Measurements from ENCODE around the gene INF2.

DNA sequence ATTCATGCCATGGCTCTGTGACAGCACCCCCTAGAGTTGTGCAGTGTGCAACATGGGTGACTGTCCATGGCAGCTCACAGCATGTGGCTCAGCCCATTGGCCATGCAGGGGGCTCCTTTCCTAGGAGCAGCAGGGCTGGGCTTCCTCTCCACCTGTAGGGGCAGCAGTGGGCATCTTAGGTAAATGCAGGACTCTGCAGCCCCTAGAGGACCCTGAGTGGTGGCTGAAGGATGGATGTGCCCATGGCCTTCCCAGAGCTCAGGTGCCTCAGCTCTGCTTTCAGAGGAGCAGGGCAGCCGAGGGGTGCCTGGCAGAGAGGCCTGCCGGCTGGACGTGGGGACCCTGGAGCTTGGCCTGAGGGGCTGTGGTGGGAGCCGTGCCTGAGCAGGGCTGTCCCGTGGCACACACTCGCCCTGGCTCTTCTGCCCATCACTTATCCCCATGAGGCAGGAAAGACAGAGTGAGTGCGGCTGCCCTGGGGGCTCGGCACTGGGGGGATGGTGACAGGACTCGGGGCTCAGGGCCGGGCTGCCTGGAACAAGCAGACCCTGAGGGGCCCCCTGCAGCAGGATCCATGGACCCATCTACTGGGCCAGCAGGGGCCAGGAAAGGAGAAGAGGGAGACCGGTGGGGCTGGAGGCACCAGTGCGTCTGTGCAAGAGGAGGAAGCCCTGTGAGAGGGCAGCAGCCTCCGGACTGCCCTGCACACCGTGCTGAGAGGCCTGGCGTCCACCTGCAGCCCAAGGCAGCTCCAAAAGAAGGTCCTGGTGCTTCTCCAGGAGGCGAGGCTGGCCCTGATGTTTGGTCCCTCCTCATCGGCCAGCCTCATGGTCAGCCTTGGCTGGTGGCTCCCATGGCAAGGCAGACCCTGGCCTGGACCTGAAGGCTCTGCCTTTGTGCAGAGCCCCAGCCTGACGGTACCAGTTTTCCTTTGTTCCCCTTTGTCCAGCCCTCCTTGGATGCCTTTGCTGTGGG, 42.2 kb downstream of the INF2 start:
- TF ChIP-seq, protein P1, sequence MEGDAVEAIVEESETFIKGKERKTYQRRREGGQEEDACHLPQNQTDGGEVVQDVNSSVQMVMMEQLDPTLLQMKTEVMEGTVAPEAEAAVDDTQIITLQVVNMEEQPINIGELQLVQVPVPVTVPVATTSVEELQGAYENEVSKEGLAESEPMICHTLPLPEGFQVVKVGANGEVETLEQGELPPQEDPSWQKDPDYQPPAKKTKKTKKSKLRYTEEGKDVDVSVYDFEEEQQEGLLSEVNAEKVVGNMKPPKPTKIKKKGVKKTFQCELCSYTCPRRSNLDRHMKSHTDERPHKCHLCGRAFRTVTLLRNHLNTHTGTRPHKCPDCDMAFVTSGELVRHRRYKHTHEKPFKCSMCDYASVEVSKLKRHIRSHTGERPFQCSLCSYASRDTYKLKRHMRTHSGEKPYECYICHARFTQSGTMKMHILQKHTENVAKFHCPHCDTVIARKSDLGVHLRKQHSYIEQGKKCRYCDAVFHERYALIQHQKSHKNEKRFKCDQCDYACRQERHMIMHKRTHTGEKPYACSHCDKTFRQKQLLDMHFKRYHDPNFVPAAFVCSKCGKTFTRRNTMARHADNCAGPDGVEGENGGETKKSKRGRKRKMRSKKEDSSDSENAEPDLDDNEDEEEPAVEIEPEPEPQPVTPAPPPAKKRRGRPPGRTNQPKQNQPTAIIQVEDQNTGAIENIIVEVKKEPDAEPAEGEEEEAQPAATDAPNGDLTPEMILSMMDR (IDR thresholded peaks at IDR 0.05), result peak in 2 of 5 experiments; percentile 14 to 15
- no peak for TF ChIP-seq POLR2A (IDR thresholded peaks at IDR 0.05)

Data from transverse colon (tissue), 3 donors.